BLaER1 treated with 17β-estradiol and CSF1 and Interleukin-3, amounts not matched to agents 10 nM and 100 nM (cell line): ENCODE data around the gene CPLX3.

Experiments used
- H3K27ac ChIP-seq, 11 experiments: shearing (Covaris generic); formaldehyde crosslinking; 2 replicates each; pipeline ENCODE4 v1.8.1; 2022
- H3K27me3 ChIP-seq, 11 experiments: shearing (Covaris generic); formaldehyde crosslinking; 2 replicates each; pipeline ENCODE4 v1.8.1; 2022
- H3K36me3 ChIP-seq, 11 experiments: shearing (Covaris generic); formaldehyde crosslinking; 2 replicates each; pipeline ENCODE4 v1.8.1; 2022
- H3K4me1 ChIP-seq, 10 experiments: shearing (Covaris generic); formaldehyde crosslinking; 2 replicates each; pipeline ENCODE4 v1.8.1; 2022
- H3K4me2 ChIP-seq, 11 experiments: shearing (Covaris generic); formaldehyde crosslinking; 2 replicates each; pipeline ENCODE4 v1.8.1; 2022
- H3K4me3 ChIP-seq, 10 experiments: shearing (Covaris generic); formaldehyde crosslinking; 2 replicates each; pipeline ENCODE4 v1.8.1; 2022
- H3K9ac ChIP-seq, 11 experiments: shearing (Covaris generic); formaldehyde crosslinking; 2 replicates each; pipeline ENCODE4 v1.8.1; 2022
- H3K9me3 ChIP-seq, 11 experiments: shearing (Covaris generic); formaldehyde crosslinking; replicated peaks in 1 of 11; 2 replicates each; pipeline ENCODE4 v1.8.1; 2022
- H4K20me1 ChIP-seq, 11 experiments: shearing (Covaris generic); formaldehyde crosslinking; 2 replicates each; pipeline ENCODE4 v1.8.1; 2022
- Cebpa-rat ChIP-seq, 11 experiments: shearing (Covaris generic); IDR thresholded peaks; 2 replicates each; pipeline ENCODE4 v1.8.1; 2022

CPLX3 gene

GRCh38 chr15:74866090-74866489, 39.7 kb downstream of the CPLX3 start:
- Histone ChIP-seq H3K4me3 (no peak overlapping the region), H3K4me1 (peaks cover 67 to 86% (median 80%) of the 10 kb centered on the region in 10 experiments), H3K9ac (peak overlapping the region in 8 of 11 experiments; percentile 2 to 27 (median 16); a peak in 7 of 22 replicates), H3K27ac (peak overlapping the region; percentile 10 to 100 (median 48); a peak in 17 of 22 replicates), H3K4me2 (peak overlapping the region; percentile 41 to 100 (median 96)), H3K27me3 (no peaks in the 10 kb centered on the region), H3K9me3 (peaks cover 0 to 14% (median 9%) of the 10 kb centered on the region in 11 experiments; a peak in 10 of 22 replicates), H3K36me3 (peaks cover 5 to 45% (median 27%) of the 10 kb centered on the region in 11 experiments; a peak in 19 of 22 replicates), H4K20me1 (peaks cover 17 to 96% (median 43%) of the 10 kb centered on the region in 11 experiments; a peak in 20 of 22 replicates)
- no peak for TF ChIP-seq Cebpa-rat (IDR thresholded peaks at IDR 0.05)

GRCh38 chr15:74867466-74868038, 41.1 kb downstream of the CPLX3 start:
- Histone ChIP-seq H4K20me1 (peaks cover 23 to 96% (median 32%) of the 10 kb centered on the region in 11 experiments; a peak in 20 of 22 replicates), H3K27ac (peak overlapping the region; percentile 89 to 100 (median 95); a peak in 21 of 22 replicates), H3K4me3 (peak overlapping the region in 8 of 10 experiments; percentile 4 to 42 (median 9); a peak in 6 of 20 replicates), H3K27me3 (no peaks in the 10 kb centered on the region), H3K4me1 (peaks cover 82 to 95% (median 90%) of the 10 kb centered on the region in 10 experiments), H3K9me3 (peaks cover 0 to 14% (median 9%) of the 10 kb centered on the region in 11 experiments; a peak in 10 of 22 replicates), H3K9ac (peak overlapping the region in 9 of 11 experiments; percentile 68 to 99 (median 94); a peak in 19 of 22 replicates), H3K4me2 (peak overlapping the region; percentile 77 to 100 (median 98)), H3K36me3 (peaks cover 5 to 45% (median 27%) of the 10 kb centered on the region in 11 experiments; a peak in 19 of 22 replicates)
- TF ChIP-seq Cebpa-rat (IDR thresholded peaks at IDR 0.05) = no peak

DNA sequence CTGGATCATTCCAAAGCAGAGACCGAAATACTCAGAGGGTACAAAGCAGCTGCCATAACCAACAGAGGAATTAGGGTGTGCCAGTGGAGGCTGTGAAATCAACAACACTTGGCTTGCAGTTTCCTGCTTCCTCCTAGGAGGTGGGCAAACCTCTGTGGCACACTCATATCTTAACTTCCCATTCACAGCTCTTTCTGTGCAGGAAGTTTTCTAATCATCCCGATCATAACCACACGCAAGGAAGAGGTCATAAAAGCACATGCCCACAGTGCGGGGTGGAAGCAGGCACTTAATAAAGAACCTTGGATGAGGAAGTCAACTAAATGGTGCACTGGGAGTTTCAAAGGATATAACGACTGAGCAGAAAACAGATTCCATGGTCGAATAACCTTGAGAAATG, 41.6 kb downstream of the CPLX3 start:
- Histone ChIP-seq H3K4me3 (peak overlapping the region in 8 of 10 experiments; percentile 7 to 55 (median 38); a peak in 9 of 20 replicates), H4K20me1 (peaks cover 17 to 94% (median 30%) of the 10 kb centered on the region in 11 experiments; a peak in 20 of 22 replicates), H3K27me3 (no peaks in the 10 kb centered on the region), H3K9me3 (peaks cover 0 to 14% (median 9%) of the 10 kb centered on the region in 11 experiments; a peak in 10 of 22 replicates), H3K4me1 (peaks cover 83 to 93% (median 89%) of the 10 kb centered on the region in 10 experiments), H3K9ac (peak overlapping the region in 10 of 11 experiments; percentile 21 to 99 (median 95); a peak in 20 of 22 replicates), H3K4me2 (peak overlapping the region; percentile 77 to 100 (median 98)), H3K36me3 (peaks cover 5 to 42% (median 27%) of the 10 kb centered on the region in 11 experiments; a peak in 19 of 22 replicates), H3K27ac (peak overlapping the region; percentile 89 to 100 (median 95))
- TF ChIP-seq Cebpa-rat (IDR thresholded peaks at IDR 0.05) = peak in 2 of 11 experiments; percentile 9 to 34; a peak in 2 of 22 replicates

GRCh38 chr15:74869372-74869725, 42.9 kb downstream of the CPLX3 start:
- Histone ChIP-seq H3K9me3 (peaks cover 0 to 14% (median 9%) of the 10 kb centered on the region in 11 experiments; a peak in 10 of 22 replicates), H3K4me1 (peaks cover 82 to 88% (median 85%) of the 10 kb centered on the region in 10 experiments), H3K27me3 (no peaks in the 10 kb centered on the region), H3K36me3 (peaks cover 5 to 30% (median 22%) of the 10 kb centered on the region in 11 experiments; a peak in 17 of 22 replicates), H3K27ac (peak overlapping the region; percentile 89 to 100 (median 95)), H4K20me1 (peaks cover 5 to 82% (median 17%) of the 10 kb centered on the region in 11 experiments; a peak in 20 of 22 replicates), H3K4me3 (peak overlapping the region in 7 of 10 experiments; percentile 17 to 55 (median 46); a peak in 13 of 20 replicates), H3K9ac (peak overlapping the region; percentile 68 to 99 (median 95)), H3K4me2 (peak overlapping the region; percentile 77 to 100 (median 98))
- no peak for TF ChIP-seq Cebpa-rat (IDR thresholded peaks at IDR 0.05)

DNA sequence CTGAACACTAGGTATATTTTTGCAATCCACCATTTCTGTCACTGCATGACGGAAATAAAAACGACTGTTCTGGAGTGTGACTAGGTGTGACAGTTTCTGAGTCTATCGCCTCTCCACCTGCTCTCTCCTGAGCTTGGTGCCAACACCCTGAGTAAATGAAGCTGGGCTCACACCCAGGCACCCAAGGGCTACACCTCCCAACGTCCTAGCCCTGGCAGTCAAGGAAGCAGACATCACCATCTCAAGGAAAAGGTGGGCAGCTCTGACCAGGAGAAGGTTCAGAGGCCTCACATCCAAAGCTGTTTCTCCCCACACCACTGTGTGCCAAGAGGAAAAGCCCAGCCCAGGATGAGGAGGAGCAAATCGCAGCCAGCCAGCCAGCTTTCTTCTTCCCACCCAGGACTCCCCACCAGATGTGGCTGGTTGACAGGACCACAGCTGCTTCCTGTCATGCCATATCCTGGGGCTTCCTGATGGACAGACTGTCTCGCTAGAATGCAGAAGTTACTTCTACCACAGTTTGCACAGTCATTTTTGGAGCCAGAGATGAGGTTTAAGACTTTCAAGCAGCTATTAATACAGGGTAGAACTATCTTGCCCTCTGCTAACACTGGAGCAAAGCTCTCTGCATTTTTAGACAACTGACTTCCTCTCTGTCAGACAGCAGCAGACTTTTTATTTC, 43.4 kb downstream of the CPLX3 start:
- H3K27ac ChIP-seq = peak overlapping the region; percentile 89 to 100 (median 96)
- H3K4me3 ChIP-seq = peak overlapping the region; percentile 17 to 87 (median 58); a peak in 16 of 20 replicates
- H3K4me2 ChIP-seq = peak overlapping the region; percentile 89 to 100 (median 98)
- peaks cover 0 to 77% (median 12%) of the 10 kb centered on the region in 11 experiments; a peak in 17 of 22 replicates for H4K20me1 ChIP-seq
- peaks cover 77 to 83% (median 81%) of the 10 kb centered on the region in 10 experiments for H3K4me1 ChIP-seq
- TF ChIP-seq Cebpa-rat (IDR thresholded peaks at IDR 0.05) = no peak
- H3K9ac ChIP-seq = peak overlapping the region; percentile 90 to 99 (median 96)
- peaks cover 5 to 27% (median 20%) of the 10 kb centered on the region in 11 experiments; a peak in 16 of 22 replicates for H3K36me3 ChIP-seq
- H3K9me3 ChIP-seq = peaks cover 0 to 14% (median 9%) of the 10 kb centered on the region in 11 experiments; a peak in 10 of 22 replicates
- H3K27me3 ChIP-seq = no peaks in the 10 kb centered on the region

DNA sequence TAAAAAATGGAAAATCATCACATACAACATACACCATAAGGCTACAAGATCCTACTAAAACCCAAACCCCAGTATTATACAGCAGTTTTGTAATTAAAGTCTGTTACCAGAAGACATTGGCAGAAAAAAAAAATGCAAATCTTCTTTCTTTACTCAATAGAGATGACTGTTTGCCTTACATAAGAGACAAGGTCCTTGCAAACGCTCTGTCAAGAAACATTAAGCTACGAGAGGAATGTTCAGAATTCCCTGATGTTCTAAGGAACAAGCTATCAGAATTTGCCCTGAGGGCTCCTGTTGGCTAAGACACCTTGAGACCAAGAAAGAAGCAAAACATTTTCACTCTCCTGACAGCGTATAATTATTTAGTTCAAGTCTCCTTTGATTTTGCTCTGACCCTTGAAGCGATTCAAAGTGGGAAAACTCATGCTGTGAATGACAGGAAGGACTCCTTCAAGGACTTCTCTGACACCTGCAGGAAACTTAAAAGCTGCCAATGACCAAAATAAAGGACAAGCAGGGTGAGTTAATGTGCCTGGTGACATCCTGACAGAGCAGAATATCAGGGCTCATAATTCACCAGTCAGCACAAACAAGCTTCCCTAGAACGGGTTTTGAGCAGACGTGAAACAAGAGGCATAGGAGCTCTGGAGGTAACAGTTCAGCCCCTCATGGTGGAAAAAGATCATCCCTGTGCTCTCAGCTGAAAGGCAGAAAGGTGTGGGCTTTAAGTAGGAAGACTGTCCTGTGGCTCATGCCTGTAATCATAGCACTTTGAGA, 44.2 kb downstream of the CPLX3 start:
- peaks cover 0 to 70% (median 11%) of the 10 kb centered on the region in 11 experiments; a peak in 16 of 22 replicates for H4K20me1 ChIP-seq
- peaks cover 0 to 14% (median 9%) of the 10 kb centered on the region in 11 experiments; a peak in 10 of 22 replicates for H3K9me3 ChIP-seq
- TF ChIP-seq Cebpa-rat (IDR thresholded peaks at IDR 0.05) = no peak
- peak overlapping the region; percentile 89 to 100 (median 98) for H3K4me2 ChIP-seq
- H3K4me1 ChIP-seq = peaks cover 70 to 79% (median 75%) of the 10 kb centered on the region in 10 experiments
- no peaks in the 10 kb centered on the region for H3K27me3 ChIP-seq
- peak overlapping the region; percentile 89 to 100 (median 96) for H3K27ac ChIP-seq
- H3K9ac ChIP-seq = peak overlapping the region; percentile 90 to 99 (median 96)
- H3K4me3 ChIP-seq = peak overlapping the region; percentile 35 to 87 (median 74); a peak in 19 of 20 replicates
- H3K36me3 ChIP-seq = peaks cover 5 to 27% (median 20%) of the 10 kb centered on the region in 11 experiments; a peak in 16 of 22 replicates

GRCh38 chr15:74872702-74873035, 46.2 kb downstream of the CPLX3 start:
- peaks cover 49 to 59% (median 55%) of the 10 kb centered on the region in 10 experiments for H3K4me1 ChIP-seq
- H3K27ac ChIP-seq = peak overlapping the region; percentile 89 to 100 (median 96)
- peaks cover 0 to 6% (median 2%) of the 10 kb centered on the region in 11 experiments; a peak in 10 of 22 replicates for H3K9me3 ChIP-seq
- H3K36me3 ChIP-seq = peaks cover 0 to 16% (median 7%) of the 10 kb centered on the region in 11 experiments; a peak in 12 of 22 replicates
- no peaks in the 10 kb centered on the region for H3K27me3 ChIP-seq
- H4K20me1 ChIP-seq = peaks cover 0 to 51% (median 11%) of the 10 kb centered on the region in 11 experiments; a peak in 16 of 22 replicates
- peak overlapping the region; percentile 68 to 87 (median 78) for H3K4me3 ChIP-seq
- peak overlapping the region; percentile 89 to 100 (median 98) for H3K4me2 ChIP-seq
- TF ChIP-seq Cebpa-rat (IDR thresholded peaks at IDR 0.05) = no peak
- peak overlapping the region; percentile 90 to 99 (median 96) for H3K9ac ChIP-seq
